ENCODE data around the gene GEMIN7. TPM values are rescaled to one million over a fixed set of nuclear protein-coding genes. Genes with fewer than 3 reads are reported as not detected.

The GEMIN7 gene
- polyA plus RNA-seq, 1 donor, result 22.7 TPM

- no peak for DNase-seq (ENCODE audit: low read depth)
Observed at GRCh38 chr19:45090034-45090433, 11.0 kb downstream of the GEMIN7 start.

- DNase-seq (ENCODE audit: low read depth), result no peak
Observed at GRCh38 chr19:45090606-45091005, 11.5 kb downstream of the GEMIN7 start.

GRCh38 chr19:45091031-45091923, 12.2 kb downstream of the GEMIN7 start:
- DNase-seq (ENCODE audit: low read depth), result peak; percentile 97

- peak; percentile 96 for DNase-seq (ENCODE audit: low read depth)
Observed at GRCh38 chr19:45092747-45093678, 14.0 kb downstream of the GEMIN7 start, which contains the start of gene PPP1R37. TSS of gene PPP1R37 (plus strand) at chr19:45093179. CDS start at chr19:45093326, 147 bp downstream.

- DNase-seq (ENCODE audit: low read depth), result no peak
Observed at GRCh38 chr19:45094137-45094536, 15.1 kb downstream of the GEMIN7 start.

GRCh38 chr19:45094707-45095106, 15.6 kb downstream of the GEMIN7 start:
- DNase-seq (ENCODE audit: low read depth), result no peak

- DNase-seq (ENCODE audit: low read depth), result no peak
Observed at GRCh38 chr19:45095496-45096413, 16.7 kb downstream of the GEMIN7 start.

GRCh38 chr19:45096700-45097099, 17.6 kb downstream of the GEMIN7 start:
- no peak for DNase-seq (ENCODE audit: low read depth)

- no peak for DNase-seq (ENCODE audit: low read depth)
Observed at GRCh38 chr19:45097450-45097775, 18.4 kb downstream of the GEMIN7 start.

- DNase-seq (ENCODE audit: low read depth), result no peak
Observed at GRCh38 chr19:45097776-45098520, 18.9 kb downstream of the GEMIN7 start.

GRCh38 chr19:45098521-45099466, 19.7 kb downstream of the GEMIN7 start:
- no peak for DNase-seq (ENCODE audit: low read depth)

- no peak for DNase-seq (ENCODE audit: low read depth)
Observed at GRCh38 chr19:45099467-45100191, 20.6 kb downstream of the GEMIN7 start.

- no peak for DNase-seq (ENCODE audit: low read depth)
Observed at GRCh38 chr19:45100201-45100600, 21.1 kb downstream of the GEMIN7 start.

- no peak for DNase-seq (ENCODE audit: low read depth)
Observed at GRCh38 chr19:45100846-45101252, 21.8 kb downstream of the GEMIN7 start.

GRCh38 chr19:45101806-45102205, 22.7 kb downstream of the GEMIN7 start:
- DNase-seq (ENCODE audit: low read depth), result no peak

GRCh38 chr19:45102481-45102880, 23.4 kb downstream of the GEMIN7 start:
- DNase-seq (ENCODE audit: low read depth), result no peak

GRCh38 chr19:45103156-45103507, 24.1 kb downstream of the GEMIN7 start:
- DNase-seq (ENCODE audit: low read depth), result no peak

- DNase-seq (ENCODE audit: low read depth), result no peak
Observed at GRCh38 chr19:45103508-45104319, 24.7 kb downstream of the GEMIN7 start.
